NOMO-1 treated with dmso at 0.1 percent for 144 hours (cell line): ENCODE results near the gene NAIF1.
A peak's percentile ranks its signal among the peaks of the same experiment; 100 is the strongest.
"Not testable (repeated sequence)": the region's sequence is repeated elsewhere in the genome, so short reads cannot be mapped to it uniquely, and the experiment has no call there.

Source experiments
- DNase-seq: peaks from one replicate; lab custom pipeline; 2025; ENCODE audit not compliant: unreplicated experiment; lab: John Stamatoyannopoulos, UW

The NAIF1 gene

DNA sequence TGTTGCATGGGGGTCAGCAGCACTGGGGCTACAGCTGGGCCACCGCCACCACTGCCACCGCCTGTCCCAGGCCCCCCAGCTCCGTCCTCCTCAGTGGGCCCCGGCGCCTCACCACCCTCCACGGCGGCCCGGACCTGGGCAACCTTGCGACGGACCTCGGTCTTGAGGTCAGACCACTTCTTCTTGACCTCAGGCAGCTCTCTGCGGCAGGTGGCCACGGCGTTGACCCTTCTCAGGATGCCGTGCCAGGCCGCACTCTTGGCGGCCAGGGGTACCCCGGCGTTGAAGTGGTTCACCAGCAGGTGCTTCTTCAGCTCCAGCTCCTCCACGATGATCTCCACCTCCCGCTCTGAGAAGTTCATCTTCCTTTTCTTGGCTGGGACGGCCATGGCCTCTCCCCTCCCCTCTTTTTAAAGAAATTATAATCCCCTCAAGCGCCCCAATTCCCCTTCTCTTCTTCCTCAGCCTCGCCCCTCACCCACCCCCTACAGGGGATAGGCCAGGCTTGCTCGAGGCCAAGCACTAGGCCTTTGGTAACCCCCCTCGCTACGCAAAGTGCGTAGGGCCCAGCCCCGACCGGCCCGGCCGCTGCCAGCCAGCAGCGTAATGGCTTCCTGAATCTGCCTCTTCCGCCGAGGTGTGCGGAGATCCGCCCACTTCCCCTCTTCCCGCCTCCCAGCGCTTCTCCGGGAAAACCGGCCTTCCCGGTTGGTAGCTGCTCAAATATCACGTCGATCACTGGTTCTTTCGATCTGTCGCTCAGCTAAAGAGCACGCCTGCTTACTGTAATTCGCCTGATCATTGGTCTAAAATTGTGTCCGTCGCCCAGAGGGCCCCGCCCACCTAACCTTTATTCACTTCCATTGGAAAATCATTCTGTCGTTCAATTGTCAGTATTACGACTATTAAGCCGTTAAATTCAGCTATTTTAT lies at the start of gene NAIF1:
NAIF1 (minus strand) TSS at position 608 of the 932 bp plus-strand sequence; CDS start at position 389, 219 bp downstream.
- DNase-seq: peak; percentile 98

GRCh38 chr9:128116104-128117083 lies 49.3 kb upstream of the NAIF1 start:
- no peak for DNase-seq

DNA sequence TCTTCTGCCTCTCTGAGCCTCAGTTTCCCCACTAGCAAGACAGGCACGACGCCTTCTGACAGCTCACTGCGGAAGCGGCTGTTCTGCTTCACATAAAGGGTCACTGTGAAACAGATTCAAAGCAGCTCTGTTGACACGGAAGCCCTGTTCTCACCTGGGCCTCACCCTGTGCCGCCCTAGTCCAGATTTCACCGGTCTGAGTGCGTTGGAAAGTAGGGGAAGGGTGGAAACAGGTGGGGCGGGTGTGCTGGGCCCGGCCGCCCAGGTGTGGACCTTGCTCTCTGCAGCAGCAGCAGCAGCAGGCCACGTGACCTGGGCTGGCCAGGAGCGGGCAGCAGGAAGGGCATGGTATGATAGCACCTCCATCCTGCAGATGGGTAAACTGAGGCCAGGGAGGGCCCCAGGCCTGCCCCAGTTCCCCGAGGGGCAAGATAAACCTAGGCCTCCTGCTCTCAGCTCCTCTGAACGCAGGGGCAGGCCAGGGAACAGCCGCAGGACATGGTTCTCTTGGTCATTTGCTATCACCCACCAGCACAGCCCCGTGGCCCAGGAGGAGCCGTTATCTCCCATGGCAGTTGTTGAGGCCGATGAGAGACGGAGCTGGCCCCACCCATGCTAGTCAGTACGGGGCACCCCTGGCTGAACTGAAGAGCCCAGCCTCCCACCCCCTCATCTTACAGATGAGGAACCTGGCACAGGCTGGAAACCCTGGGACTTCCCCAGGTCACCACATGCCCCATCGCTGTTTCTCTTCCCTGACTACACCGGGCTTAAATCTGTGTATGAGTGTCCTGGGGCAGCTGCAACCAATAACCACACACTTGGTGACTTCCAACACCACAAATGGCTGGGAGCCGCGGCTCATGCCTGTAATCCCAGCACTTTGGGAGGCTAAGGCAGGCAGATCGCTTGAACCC lies 48.3 kb upstream of the NAIF1 start:
- DNase-seq: no peak

DNA sequence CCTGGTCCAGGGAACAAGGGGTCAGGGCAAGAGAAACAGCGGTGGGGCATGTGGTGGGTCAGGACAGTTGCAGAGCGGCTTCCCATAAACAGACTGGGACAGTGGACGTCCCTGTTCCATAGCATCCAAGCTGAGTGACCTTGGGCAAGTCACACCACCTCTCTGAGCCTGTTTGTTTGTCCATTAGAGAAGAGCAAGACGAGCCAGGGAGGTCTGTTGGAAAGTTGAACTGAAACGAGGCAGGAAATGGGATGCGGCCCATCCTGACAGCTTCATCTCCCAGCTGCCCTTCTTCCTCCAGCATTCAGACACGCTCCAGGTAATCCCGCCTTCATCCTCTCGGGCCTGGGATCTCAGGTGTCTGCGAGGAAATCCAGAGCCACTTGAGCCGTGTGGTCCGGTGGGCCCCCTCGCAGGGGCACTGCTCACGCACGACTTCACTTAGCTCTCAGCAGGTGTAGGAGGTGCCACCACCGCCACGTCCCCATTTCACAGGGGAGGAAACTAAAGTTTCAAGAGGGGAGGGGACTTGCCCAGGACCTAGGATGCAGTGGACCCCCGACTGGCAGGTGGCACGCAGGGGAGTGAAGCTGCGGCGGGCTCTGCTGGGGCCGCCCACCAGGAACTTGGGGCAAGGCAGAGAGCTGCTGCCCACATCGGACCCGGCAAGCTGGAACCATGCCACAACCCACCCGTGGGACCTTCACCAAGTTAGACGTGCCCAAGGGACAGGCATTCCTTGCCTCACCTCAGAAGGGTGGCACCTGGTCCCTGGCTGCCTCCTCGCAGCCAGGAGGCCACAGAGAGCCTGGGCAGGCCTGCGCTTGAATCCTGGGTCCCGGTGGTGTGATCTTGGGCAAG lies 47.4 kb upstream of the NAIF1 start:
- no peak for DNase-seq

DNA sequence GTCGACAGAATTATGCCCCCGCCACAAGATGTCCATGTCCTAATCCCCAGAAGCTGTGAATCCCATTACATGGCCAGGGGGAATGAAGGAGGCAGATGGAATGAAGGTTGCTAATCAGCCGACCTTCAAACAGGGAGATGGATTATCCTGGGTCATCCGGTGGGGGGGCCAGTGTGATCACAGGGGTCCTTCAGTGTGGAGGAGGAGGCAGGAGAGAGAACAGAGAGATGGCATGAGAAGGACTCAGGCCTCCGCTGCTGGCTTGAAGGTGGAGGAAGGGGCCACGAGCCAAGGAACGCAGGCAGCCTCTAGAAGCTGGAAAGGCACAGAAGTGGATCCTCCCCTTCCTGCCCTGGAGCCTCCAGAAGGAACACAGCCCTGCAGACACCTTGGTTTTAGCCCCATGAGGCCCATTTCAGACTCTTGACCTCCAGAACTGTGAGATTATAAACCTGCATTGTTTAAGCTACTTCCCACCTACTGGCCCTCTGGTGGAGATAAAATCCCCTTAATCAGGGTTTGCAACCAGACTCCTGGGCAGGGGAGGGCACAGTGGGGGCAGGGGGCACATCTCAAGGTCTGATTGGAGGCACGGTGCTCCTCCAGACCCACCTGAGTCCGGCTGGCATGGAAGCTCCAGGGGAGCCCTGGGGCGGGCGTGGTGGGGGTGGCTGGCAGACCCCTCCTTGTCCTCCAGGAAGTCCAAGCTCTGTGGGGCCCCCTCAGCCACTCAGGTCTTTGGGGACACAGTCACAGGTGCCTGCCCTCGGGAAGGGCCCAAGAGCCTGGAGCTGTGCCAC lies 46.6 kb upstream of the NAIF1 start:
- no peak for DNase-seq

DNA sequence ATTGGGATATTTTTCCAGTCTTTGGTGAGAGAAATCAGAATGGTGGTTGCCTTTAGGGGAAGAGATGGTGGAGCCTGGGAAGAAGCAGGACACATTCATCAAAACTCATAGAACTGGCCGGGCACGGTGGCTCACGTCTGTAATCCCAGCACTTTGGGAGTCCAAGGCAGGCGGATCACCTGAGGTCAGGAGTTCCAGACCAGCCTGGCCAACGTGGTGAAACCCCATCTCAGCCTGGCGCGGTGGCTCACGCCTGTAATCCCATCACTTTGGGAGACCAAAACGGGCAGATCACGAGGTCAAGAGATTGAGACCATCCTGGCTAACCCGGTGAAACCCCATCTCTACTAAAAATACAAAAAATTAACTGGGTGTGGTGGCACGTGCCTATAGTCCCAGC lies 44.6 kb upstream of the NAIF1 start:
- DNase-seq: not testable (repeated sequence)

- DNase-seq: no peak
Observed at GRCh38 chr9:128109050-128109709, 42.1 kb upstream of the NAIF1 start.

DNA sequence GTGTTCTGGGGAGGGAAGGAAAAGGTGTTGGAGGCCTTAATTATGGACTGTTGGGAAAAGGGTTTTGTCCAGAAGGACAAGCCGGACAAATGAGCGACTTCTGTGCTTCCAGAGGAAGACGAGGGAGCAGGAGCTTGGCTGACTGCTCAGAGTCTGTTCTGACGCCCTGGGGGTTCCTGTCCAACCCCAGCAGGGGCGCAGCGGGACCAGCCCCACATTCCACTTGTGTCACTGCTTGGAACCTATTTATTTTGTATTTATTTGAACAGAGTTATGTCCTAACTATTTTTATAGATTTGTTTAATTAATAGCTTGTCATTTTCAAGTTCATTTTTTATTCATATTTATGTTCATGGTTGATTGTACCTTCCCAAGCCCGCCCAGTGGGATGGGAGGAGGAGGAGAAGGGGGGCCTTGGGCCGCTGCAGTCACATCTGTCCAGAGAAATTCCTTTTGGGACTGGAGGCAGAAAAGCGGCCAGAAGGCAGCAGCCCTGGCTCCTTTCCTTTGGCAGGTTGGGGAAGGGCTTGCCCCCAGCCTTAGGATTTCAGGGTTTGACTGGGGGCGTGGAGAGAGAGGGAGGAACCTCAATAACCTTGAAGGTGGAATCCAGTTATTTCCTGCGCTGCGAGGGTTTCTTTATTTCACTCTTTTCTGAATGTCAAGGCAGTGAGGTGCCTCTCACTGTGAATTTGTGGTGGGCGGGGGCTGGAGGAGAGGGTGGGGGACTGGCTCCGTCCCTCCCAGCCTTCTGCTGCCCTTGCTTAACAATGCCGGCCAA lies 41.3 kb upstream of the NAIF1 start:
- DNase-seq: no peak

GRCh38 chr9:128107468-128108268 lies 40.5 kb upstream of the NAIF1 start:
- no peak for DNase-seq

DNA sequence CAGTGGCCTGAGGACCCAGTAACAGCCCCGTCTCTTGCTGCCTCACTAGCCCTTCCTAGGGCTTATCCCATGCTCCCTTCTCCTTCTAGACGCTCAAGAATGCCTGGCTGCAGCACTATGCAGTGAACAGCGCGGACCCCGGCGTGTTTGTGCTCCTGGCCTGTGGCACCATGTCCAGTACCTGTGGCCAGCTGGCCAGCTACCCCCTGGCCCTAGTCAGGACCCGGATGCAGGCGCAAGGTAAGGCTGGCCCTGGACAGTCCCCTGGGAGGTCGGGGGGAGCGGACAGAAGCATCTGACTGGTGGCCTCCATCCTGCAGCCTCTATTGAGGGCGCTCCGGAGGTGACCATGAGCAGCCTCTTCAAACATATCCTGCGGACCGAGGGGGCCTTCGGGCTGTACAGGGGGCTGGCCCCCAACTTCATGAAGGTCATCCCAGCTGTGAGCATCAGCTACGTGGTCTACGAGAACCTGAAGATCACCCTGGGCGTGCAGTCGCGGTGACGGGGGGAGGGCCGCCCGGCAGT lies 39.9 kb upstream of the NAIF1 start:
- no peak for DNase-seq

DNA sequence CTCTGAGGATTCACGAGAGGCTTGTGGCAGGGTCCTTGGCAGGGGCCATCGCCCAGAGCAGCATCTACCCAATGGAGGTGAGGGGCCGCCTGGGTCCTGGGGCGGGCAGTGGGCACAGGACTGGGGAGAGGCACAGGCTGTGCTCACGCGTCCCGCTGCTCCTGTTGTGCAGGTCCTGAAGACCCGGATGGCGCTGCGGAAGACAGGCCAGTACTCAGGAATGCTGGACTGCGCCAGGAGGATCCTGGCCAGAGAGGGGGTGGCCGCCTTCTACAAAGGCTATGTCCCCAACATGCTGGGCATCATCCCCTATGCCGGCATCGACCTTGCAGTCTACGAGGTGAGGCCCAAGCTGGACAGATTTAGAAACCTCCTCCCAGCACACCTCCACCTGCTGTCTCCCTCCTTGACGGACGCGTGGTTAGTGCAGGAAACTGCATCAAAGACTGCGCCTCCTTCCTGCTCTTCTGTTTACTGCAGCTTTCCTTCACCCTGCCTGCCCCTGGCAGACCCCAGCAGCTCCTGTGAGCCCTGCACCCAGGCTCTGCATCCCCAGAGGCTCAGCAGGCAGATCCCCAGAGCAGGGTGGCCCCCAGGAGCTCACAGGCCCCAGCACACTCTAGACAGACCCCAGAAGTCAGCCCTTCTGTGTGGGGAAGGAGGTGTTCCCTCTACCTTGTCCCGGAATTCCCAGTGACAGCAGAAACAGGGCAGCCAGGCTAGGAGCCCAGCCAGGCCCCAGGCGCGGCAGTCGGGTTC lies 39.2 kb upstream of the NAIF1 start:
- no peak for DNase-seq

GRCh38 chr9:128105538-128106175 lies 38.5 kb upstream of the NAIF1 start:
- no peak for DNase-seq

GRCh38 chr9:128104171-128104618 lies 37.1 kb upstream of the NAIF1 start:
- DNase-seq: no peak

GRCh38 chr9:128103589-128103962 lies 36.5 kb upstream of the NAIF1 start:
- DNase-seq: no peak
